Glutamatergic neuron (in vitro differentiated cells): ENCODE measurements around the gene PRR27. TPM values are rescaled to one million over a fixed set of nuclear protein-coding genes. Genes with fewer than 3 reads are reported as not detected.

Experiments
- DNase-seq: peaks from one replicate; pipeline ENCODE4 v3.0.0; 2022
- H3K27ac Mint-ChIP-seq: one replicate; pipeline ENCODE4 v1.8.0; 2020; ENCODE audit warnings: mild to moderate bottlenecking, mixed read lengths, inconsistent platforms; ENCODE audit not compliant: unreplicated experiment
- H3K27me3 Mint-ChIP-seq: one replicate; pipeline ENCODE4 v1.8.0; 2020; ENCODE audit warnings: mild to moderate bottlenecking, moderate library complexity, mixed read lengths, inconsistent platforms; ENCODE audit not compliant: unreplicated experiment
- H3K36me3 Mint-ChIP-seq: one replicate; pipeline ENCODE4 v1.8.0; 2020; ENCODE audit warnings: mild to moderate bottlenecking, mixed read lengths, inconsistent platforms; ENCODE audit not compliant: unreplicated experiment
- H3K4me1 Mint-ChIP-seq: one replicate; pipeline ENCODE4 v1.8.0; 2020; ENCODE audit warnings: mild to moderate bottlenecking, low read depth, mixed read lengths, inconsistent platforms; ENCODE audit not compliant: unreplicated experiment
- H3K4me3 Mint-ChIP-seq: one replicate; pipeline ENCODE4 v1.8.0; 2020; ENCODE audit warnings: mild to moderate bottlenecking, mixed read lengths, inconsistent platforms; ENCODE audit not compliant: unreplicated experiment
- H3K9me3 Mint-ChIP-seq: one replicate; pipeline ENCODE4 v1.8.0; 2020; ENCODE audit warnings: mild to moderate bottlenecking, moderate library complexity, mixed read lengths, inconsistent platforms; ENCODE audit not compliant: unreplicated experiment
- CTCF ChIP-seq: fragments of 200-600 bp; sonication (generic); IDR thresholded peaks from one replicate; pipeline ENCODE4 v1.5.0; 2021; ENCODE audit not compliant: partially characterized antibody, unreplicated experiment
- total RNA-seq: library from RNA; stranded (reverse); fragmentation: NEBNext Ultra II Directional; extraction: Animal tissue kit (Norgen Biotek cat#: 25700); gene quantifications from one replicate; pipeline ENCODE4 v1.2.1, GENCODE V29; 2021; ENCODE audit not compliant: unreplicated experiment

Gene PRR27
- total RNA-seq, 1 donor from 2014 or later: not detected

GRCh38 chr4:70183168-70183939, 29.3 kb downstream of the PRR27 start:
- Mint-ChIP-seq H3K4me3 (no peak overlapping the region), H3K9me3 (no peaks in the 10 kb centered on the region)

DNA sequence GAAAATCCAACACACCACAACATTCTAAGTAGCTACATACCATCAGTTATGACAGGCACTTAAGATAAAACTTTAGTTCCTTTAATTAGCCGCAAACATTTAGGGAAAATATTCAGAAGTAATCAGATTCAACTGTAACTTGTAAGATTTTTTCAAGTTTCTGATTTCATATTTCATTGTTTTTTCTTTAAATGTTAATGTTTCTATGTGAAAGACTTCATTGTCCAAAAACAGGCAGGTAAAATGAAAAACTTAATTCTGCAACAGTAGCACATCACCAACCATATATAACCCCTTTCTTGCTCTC, 29.9 kb downstream of the PRR27 start:
- Mint-ChIP-seq H3K27ac (no peak overlapping the region), H3K36me3 (no peaks in the 10 kb centered on the region), H3K27me3 (peaks cover 1% of the 10 kb centered on the region), H3K4me1 (no peaks in the 10 kb centered on the region), H3K9me3 (no peaks in the 10 kb centered on the region), H3K4me3 (no peak overlapping the region)
- no peak for DNase-seq
- TF ChIP-seq CTCF: peak; percentile 62

More at GRCh38 chr4:70183168-70183939, 29.3 kb downstream of the PRR27 start:
- DNase-seq: peak; percentile 19
- Mint-ChIP-seq H3K27me3 (peaks cover 1% of the 10 kb centered on the region), H3K36me3 (no peaks in the 10 kb centered on the region), H3K27ac (no peak overlapping the region), H3K4me1 (no peaks in the 10 kb centered on the region)
- peak; percentile 83 for TF ChIP-seq CTCF

DNA sequence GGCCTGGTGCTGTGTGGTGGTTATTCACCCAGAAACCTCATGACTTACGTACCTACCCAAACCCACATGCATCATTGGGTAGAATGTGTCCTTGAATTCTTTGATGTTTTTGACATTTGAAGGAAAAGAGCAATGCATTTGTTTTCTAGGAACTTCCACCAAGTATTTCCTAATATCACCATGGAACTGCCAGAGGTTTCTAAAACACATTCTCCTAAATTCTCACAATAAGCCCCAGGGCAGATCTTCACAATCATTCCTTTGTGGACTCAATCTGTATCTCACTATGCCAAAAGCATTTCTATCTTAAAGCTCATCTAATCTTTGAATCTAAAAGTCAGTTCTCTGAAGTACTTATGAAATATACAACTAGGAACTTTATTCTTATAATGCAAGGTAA, 33.2 kb downstream of the PRR27 start:
- no peaks in the 10 kb centered on the region for H3K4me1 Mint-ChIP-seq
- H3K27ac Mint-ChIP-seq: no peak overlapping the region
- DNase-seq: no peak
- peaks cover 1% of the 10 kb centered on the region for H3K27me3 Mint-ChIP-seq
- H3K36me3 Mint-ChIP-seq: no peaks in the 10 kb centered on the region
- TF ChIP-seq CTCF: no peak
- H3K9me3 Mint-ChIP-seq: no peaks in the 10 kb centered on the region
- H3K4me3 Mint-ChIP-seq: no peak overlapping the region

DNA sequence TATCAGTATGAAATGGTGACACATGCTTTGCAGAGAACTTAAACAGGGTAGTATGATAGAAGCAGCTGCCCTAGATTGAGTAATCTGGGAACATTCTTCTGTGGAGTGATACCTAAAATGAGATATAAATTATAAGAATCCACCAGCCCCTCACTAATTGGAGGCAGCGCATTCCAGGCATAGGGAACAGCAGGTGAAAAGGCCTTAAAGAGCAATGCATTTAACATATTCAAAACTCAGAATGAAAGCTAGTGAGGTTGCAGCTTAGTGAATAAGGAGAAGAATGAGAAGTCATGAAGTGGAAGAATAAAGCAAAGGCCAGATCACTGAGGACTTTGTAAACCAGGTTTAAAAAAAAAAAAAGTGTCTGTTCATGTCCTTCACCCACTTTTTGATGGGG, 36.5 kb downstream of the PRR27 start:
- no peak overlapping the region for H3K4me3 Mint-ChIP-seq

More for the DNA sequence above, 36.5 kb downstream of the PRR27 start:
- H3K9me3 Mint-ChIP-seq: no peaks in the 10 kb centered on the region
- TF ChIP-seq CTCF: no peak
- H3K27me3 Mint-ChIP-seq: peaks cover 1% of the 10 kb centered on the region
- no peak overlapping the region for H3K27ac Mint-ChIP-seq
- no peak for DNase-seq
- H3K36me3 Mint-ChIP-seq: no peaks in the 10 kb centered on the region
- no peaks in the 10 kb centered on the region for H3K4me1 Mint-ChIP-seq
